ENCODE measurements around the gene ANAPC4.

ANAPC4 gene

GRCh38 chr4:25446611-25447010, 69.5 kb downstream of the ANAPC4 start:
- no peaks in the 10 kb centered on the region for H3K4me1 ChIP-seq (ENCODE audit: control insufficient read depth in 1 of 2, insufficient read depth in 1 of 2, low read depth in 1 of 2, low read length in 1 of 2)
- H3K27me3 ChIP-seq: peaks cover 3% of the 10 kb centered on the region
- H3K27ac ChIP-seq: no peak overlapping the region
- TF ChIP-seq, protein P1, sequence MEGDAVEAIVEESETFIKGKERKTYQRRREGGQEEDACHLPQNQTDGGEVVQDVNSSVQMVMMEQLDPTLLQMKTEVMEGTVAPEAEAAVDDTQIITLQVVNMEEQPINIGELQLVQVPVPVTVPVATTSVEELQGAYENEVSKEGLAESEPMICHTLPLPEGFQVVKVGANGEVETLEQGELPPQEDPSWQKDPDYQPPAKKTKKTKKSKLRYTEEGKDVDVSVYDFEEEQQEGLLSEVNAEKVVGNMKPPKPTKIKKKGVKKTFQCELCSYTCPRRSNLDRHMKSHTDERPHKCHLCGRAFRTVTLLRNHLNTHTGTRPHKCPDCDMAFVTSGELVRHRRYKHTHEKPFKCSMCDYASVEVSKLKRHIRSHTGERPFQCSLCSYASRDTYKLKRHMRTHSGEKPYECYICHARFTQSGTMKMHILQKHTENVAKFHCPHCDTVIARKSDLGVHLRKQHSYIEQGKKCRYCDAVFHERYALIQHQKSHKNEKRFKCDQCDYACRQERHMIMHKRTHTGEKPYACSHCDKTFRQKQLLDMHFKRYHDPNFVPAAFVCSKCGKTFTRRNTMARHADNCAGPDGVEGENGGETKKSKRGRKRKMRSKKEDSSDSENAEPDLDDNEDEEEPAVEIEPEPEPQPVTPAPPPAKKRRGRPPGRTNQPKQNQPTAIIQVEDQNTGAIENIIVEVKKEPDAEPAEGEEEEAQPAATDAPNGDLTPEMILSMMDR (IDR thresholded peaks at IDR 0.05): no peak
- H3K4me3 ChIP-seq (ENCODE audit: low read depth in 1 of 2, low read length in 1 of 2): no peak overlapping the region
- H3K9me3 ChIP-seq: no peaks in the 10 kb centered on the region
- no peaks in the 10 kb centered on the region for H3K36me3 ChIP-seq

DNA sequence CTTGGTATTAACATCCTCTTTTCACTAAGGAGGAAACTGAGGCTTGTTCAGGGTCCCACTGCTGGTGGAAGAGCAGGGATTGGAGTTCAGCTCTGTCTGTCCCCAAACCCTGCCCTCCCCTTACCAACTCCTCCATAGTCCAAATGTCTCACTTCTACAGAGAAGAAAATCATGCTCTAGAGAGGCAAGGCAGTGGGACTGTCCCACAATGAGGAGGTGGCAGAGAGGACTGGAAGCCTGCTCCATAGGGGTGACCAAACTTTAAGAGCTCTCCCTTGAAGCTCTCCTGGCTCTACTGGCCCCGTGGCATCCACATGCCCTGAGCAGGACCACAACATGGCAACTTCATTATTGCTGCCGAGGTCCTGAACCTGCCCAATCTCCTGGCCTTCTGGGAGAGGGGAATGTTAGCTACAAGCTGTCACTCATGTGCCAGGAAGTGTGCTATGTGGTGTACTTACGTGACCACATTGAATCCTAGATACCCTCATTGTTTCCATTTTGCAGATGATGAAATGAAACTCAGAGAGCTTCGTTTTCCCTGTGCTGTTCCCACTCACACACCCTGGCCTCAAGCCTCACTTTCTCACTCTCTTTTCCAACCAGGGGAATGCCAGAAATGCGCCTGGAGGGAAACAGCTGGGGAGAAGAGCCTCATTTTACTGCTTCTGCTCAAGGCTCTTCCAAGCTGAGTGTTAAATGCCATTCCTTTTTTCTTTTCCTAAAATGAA, 71.5 kb downstream of the ANAPC4 start:
- H3K36me3 ChIP-seq: no peaks in the 10 kb centered on the region
- no peak overlapping the region for H3K27ac ChIP-seq
- H3K9me3 ChIP-seq: no peaks in the 10 kb centered on the region
- H3K4me3 ChIP-seq (ENCODE audit: low read depth in 1 of 2, low read length in 1 of 2): no peak overlapping the region
- H3K4me1 ChIP-seq (ENCODE audit: control insufficient read depth in 1 of 2, insufficient read depth in 1 of 2, low read depth in 1 of 2, low read length in 1 of 2): no peaks in the 10 kb centered on the region
- TF ChIP-seq, protein P1 (IDR thresholded peaks at IDR 0.05): no peak
- no peaks in the 10 kb centered on the region for H3K27me3 ChIP-seq

DNA sequence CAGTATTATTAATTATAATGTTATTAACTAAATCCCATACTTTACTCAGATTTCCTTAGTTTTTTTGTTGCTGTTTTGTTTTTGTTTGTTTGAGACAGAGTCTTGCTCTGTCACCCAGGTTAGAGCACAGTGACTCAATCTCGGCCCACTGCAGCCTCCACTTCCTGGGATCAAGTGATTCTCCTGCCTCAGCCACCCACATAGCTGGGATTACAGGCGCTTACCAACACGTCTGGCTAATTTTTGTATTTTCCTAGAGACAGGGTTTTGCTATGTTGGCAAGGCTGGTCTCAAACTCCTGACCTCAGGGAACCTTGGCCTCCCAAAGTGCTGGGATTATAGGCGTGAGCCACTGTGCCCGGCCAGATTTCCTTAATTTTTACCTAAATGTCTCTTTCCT, 72.2 kb downstream of the ANAPC4 start:
- Histone ChIP-seq H3K4me3 (ENCODE audit: low read depth in 1 of 2, low read length in 1 of 2) (no peak overlapping the region), H3K9me3 (no peaks in the 10 kb centered on the region), H3K4me1 (ENCODE audit: control insufficient read depth in 1 of 2, insufficient read depth in 1 of 2, low read depth in 1 of 2, low read length in 1 of 2) (no peaks in the 10 kb centered on the region), H3K27ac (no peak overlapping the region), H3K27me3 (no peaks in the 10 kb centered on the region), H3K36me3 (no peaks in the 10 kb centered on the region)
- TF ChIP-seq, protein P1 (IDR thresholded peaks at IDR 0.05): no peak

GRCh38 chr4:25449688-25450087, 72.6 kb downstream of the ANAPC4 start:
- no peak overlapping the region for H3K27ac ChIP-seq
- no peaks in the 10 kb centered on the region for H3K9me3 ChIP-seq
- TF ChIP-seq, protein P1 (IDR thresholded peaks at IDR 0.05): no peak

GRCh38 chr4:25450491-25450901, 73.4 kb downstream of the ANAPC4 start:
- no peak overlapping the region for H3K4me3 ChIP-seq (ENCODE audit: low read depth in 1 of 2, low read length in 1 of 2)
- H3K4me1 ChIP-seq (ENCODE audit: control insufficient read depth in 1 of 2, insufficient read depth in 1 of 2, low read depth in 1 of 2, low read length in 1 of 2): no peaks in the 10 kb centered on the region
- TF ChIP-seq, protein P1 (IDR thresholded peaks at IDR 0.05): no peak
- no peaks in the 10 kb centered on the region for H3K9me3 ChIP-seq
- H3K36me3 ChIP-seq: no peaks in the 10 kb centered on the region
- no peaks in the 10 kb centered on the region for H3K27me3 ChIP-seq
- H3K27ac ChIP-seq: no peak overlapping the region

More at GRCh38 chr4:25449688-25450087, 72.6 kb downstream of the ANAPC4 start:
- no peaks in the 10 kb centered on the region for H3K36me3 ChIP-seq
- no peaks in the 10 kb centered on the region for H3K27me3 ChIP-seq
- H3K4me1 ChIP-seq (ENCODE audit: control insufficient read depth in 1 of 2, insufficient read depth in 1 of 2, low read depth in 1 of 2, low read length in 1 of 2): no peaks in the 10 kb centered on the region
- no peak overlapping the region for H3K4me3 ChIP-seq (ENCODE audit: low read depth in 1 of 2, low read length in 1 of 2)
